Astrocyte (in vitro differentiated cells and primary cell): ENCODE results near the gene CTH.

ENCODE experiments used
- CTCF ChIP-seq: IDR thresholded peaks from 2 replicates; pipeline ENCODE4 v1.5.1; 2011; ENCODE audit warnings: low read depth, mild to moderate bottlenecking, inconsistent platforms, low read length, moderate library complexity; ENCODE audit not compliant: insufficient read depth
- EZH2 ChIP-seq: IDR thresholded peaks from 2 replicates; pipeline ENCODE4 v1.6.1; 2012; ENCODE audit warnings: mild to moderate bottlenecking, low read length, inconsistent platforms; ENCODE audit not compliant: insufficient read depth

GRCh38 chr1:70396607-70397006 is 14.5 kb upstream of the CTH start:
- TF ChIP-seq CTCF = no peak
- no peak for TF ChIP-seq EZH2
